Type B pancreatic cell (in vitro differentiated cells): ENCODE results near the gene SART3. TPM values are rescaled to one million over a fixed set of nuclear protein-coding genes. Genes with fewer than 3 reads are reported as not detected.

ENCODE experiments used
- DNase-seq: peaks from one replicate; pipeline ENCODE4 v3.0.0; 2021; ENCODE audit warnings: mixed read lengths; ENCODE audit not compliant: unreplicated experiment; ENCODE audit errors: extremely low spot score
- H3K27ac Mint-ChIP-seq: 2 replicates; pipeline ENCODE4 v1.8.0; 2021; ENCODE audit warnings: mild to moderate bottlenecking, mixed read lengths
- H3K27me3 Mint-ChIP-seq: 2 replicates; pipeline ENCODE4 v1.8.0; 2021; ENCODE audit warnings: mixed read lengths
- H3K36me3 Mint-ChIP-seq: 2 replicates; pipeline ENCODE4 v1.8.0; 2021; ENCODE audit warnings: mixed read lengths
- H3K4me1 Mint-ChIP-seq: one replicate; pipeline ENCODE4 v1.8.0; 2021; ENCODE audit warnings: mixed read lengths; ENCODE audit not compliant: unreplicated experiment
- H3K4me3 Mint-ChIP-seq: 2 replicates; pipeline ENCODE4 v1.8.0; 2021; ENCODE audit warnings: mild to moderate bottlenecking, mixed read lengths
- H3K9me3 Mint-ChIP-seq: 2 replicates; pipeline ENCODE4 v1.8.0; 2021; ENCODE audit warnings: mixed read lengths
- CTCF ChIP-seq: fragments of 200-600 bp; sonication (generic); conservative IDR thresholded peaks from 2 replicates; pipeline ENCODE4 v1.5.0; 2021; ENCODE audit warnings: antibody characterized with exemption, mild to moderate bottlenecking
- total RNA-seq: library from RNA; stranded (reverse); gene quantifications from 2 replicates; pipeline ENCODE4 v1.2.1, GENCODE V29; 2021; ENCODE audit warnings: low replicate concordance

Gene SART3
- total RNA-seq, 1 donor from 2014 or later, result 72.6 TPM

DNA sequence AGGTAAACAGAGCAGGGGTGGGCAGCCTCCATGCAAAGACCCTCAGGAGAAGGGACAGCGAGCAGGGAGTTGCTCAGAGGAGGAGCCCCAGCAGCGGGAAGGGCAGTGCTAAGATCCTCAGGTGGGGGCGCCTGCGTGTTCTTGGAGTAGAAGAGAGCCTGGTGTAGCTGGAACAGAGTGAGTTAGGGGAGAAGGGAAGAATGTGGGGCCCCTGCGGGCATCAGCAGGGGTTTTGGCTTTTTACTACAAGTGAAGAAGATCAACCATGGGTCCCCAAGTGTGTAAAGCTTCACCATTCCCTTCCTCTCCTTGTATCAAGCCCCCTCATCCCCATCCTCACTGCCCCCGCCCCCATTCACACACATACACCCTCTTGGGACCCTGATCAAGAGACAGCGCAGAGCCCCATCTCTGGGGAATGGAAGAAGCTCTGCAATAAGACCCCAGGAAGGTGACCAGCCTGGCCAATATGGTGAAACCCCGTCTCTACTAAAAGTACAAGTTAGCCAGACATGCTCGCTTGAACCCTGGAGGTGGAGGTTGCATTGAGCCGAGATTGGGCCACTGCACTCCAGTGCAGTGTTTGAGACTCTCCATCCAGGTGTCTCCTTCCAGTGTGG, 47.1 kb upstream of the SART3 start:
- DNase-seq, result no peak
- H3K27me3 Mint-ChIP-seq, result peaks cover 13% of the 10 kb centered on the region
- H3K27ac Mint-ChIP-seq, result no peak overlapping the region
- no peaks in the 10 kb centered on the region for H3K9me3 Mint-ChIP-seq
- no peak overlapping the region for H3K4me3 Mint-ChIP-seq
- peaks cover 16% of the 10 kb centered on the region for H3K4me1 Mint-ChIP-seq
- no peaks in the 10 kb centered on the region for H3K36me3 Mint-ChIP-seq
- TF ChIP-seq CTCF, result no peak

DNA sequence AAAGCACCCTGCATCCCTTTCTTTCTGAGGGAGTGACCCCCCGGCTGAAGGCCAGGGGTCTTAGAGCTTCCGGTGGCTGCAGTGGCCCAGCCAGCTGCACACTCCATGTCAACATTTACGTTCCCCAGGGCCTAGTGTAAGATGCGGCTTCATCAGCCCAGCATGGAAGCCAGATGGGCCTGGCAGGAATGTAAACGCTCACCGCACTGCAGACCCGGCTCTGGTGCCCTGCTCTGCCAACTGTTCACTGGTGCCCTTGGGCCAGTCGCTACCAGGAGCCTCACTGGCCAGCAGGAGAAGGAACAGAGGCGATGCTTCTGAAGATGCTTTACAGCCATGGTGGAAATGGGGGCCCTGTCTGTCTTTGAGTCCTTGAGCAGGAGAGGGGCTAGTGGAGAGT, 45.5 kb upstream of the SART3 start:
- Mint-ChIP-seq H3K36me3 (no peaks in the 10 kb centered on the region), H3K27me3 (peaks cover 10% of the 10 kb centered on the region), H3K4me1 (peaks cover 15% of the 10 kb centered on the region), H3K27ac (no peak overlapping the region), H3K9me3 (no peaks in the 10 kb centered on the region), H3K4me3 (no peak overlapping the region)
- no peak for DNase-seq
- TF ChIP-seq CTCF, result no peak

- Mint-ChIP-seq H3K9me3 (no peaks in the 10 kb centered on the region), H3K27me3 (peaks cover 9% of the 10 kb centered on the region), H3K36me3 (no peaks in the 10 kb centered on the region), H3K4me1 (peaks cover 15% of the 10 kb centered on the region), H3K27ac (peak overlapping the region; percentile 31), H3K4me3 (no peak overlapping the region)
- DNase-seq, result no peak
- TF ChIP-seq CTCF, result no peak
Observed at GRCh38 chr12:108605690-108606406, 44.9 kb upstream of the SART3 start.

- H3K36me3 Mint-ChIP-seq, result no peaks in the 10 kb centered on the region
- H3K27me3 Mint-ChIP-seq, result peaks cover 7% of the 10 kb centered on the region
- H3K4me1 Mint-ChIP-seq, result peaks cover 15% of the 10 kb centered on the region
- TF ChIP-seq CTCF, result no peak
- no peaks in the 10 kb centered on the region for H3K9me3 Mint-ChIP-seq
- no peak overlapping the region for H3K4me3 Mint-ChIP-seq
- DNase-seq, result no peak
- H3K27ac Mint-ChIP-seq, result peak overlapping the region; percentile 31
Observed at GRCh38 chr12:108605000-108605689, 44.2 kb upstream of the SART3 start.

- Mint-ChIP-seq H3K9me3 (no peaks in the 10 kb centered on the region), H3K4me1 (peaks cover 15% of the 10 kb centered on the region), H3K27me3 (peaks cover 7% of the 10 kb centered on the region), H3K4me3 (peak overlapping the region; percentile 11), H3K36me3 (no peaks in the 10 kb centered on the region), H3K27ac (no peak overlapping the region)
- no peak for DNase-seq
- TF ChIP-seq CTCF, result no peak
Observed at GRCh38 chr12:108604208-108604941, 43.4 kb upstream of the SART3 start.
